GM13976 (cell line): ENCODE results near the gene TPRG1.

Experiments used
- DNase-seq: peaks from one replicate; pipeline ENCODE4 v3.0.0; 2012; ENCODE audit warnings: low spot score
- CTCF ChIP-seq: IDR thresholded peaks from 2 replicates; pipeline ENCODE4 v1.5.1; 2012; ENCODE audit warnings: borderline replicate concordance, mild to moderate bottlenecking; ENCODE audit not compliant: insufficient read depth; ENCODE audit errors: extremely low read depth, missing control alignments, control extremely low read depth
- in situ Hi-C: fragments of 300-500 bp; cut with MboI; formaldehyde crosslinking; loops from one replicate; pipeline ENCODE4 v1.12.0; 2022; ENCODE audit warnings: low sequenced_read_pairs, mixed read lengths, inconsistent platforms; ENCODE audit not compliant: unreplicated experiment

The TPRG1 gene

DNA sequence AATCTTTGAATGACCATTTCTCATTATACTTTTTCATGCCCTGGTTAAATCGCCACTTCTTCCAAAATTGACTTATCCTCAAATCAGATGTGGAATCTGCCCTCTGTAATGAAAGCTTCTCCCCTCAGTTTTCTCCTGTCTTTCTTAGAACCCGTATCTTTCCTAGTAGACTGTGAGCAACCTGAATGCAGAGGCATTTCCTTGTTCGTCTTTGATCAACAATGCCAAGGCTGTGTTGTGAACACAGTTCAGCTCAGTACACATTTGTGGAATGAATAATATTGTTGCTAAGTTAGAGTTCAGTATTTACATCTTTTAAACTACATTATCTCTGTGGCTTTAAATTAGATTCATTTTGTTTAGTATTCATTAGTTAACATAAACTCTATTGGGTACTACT, 123.3 kb downstream of the TPRG1 start:
- in situ Hi-C loops, result no loop called here
- TF ChIP-seq CTCF, result no peak
- DNase-seq, result no peak

DNA sequence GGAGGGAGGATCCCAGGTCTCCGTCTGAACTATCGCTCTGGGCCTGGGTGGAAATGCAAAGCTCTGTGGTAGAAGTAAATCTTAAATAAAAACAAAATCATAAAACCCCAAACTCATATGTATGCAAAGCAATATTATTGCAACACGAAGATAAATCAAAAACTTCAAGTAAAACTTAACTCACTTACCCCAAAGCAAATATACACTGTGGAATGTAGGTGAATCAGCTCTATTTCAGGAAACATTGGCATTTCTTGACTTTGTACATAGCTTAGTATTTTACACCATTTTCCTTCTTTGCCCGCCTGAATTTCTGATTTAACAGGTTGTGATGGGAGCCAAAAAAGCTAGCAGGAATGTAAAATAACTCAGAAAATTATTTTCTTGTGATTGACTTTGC, 126.2 kb downstream of the TPRG1 start:
- no peak for DNase-seq

DNA sequence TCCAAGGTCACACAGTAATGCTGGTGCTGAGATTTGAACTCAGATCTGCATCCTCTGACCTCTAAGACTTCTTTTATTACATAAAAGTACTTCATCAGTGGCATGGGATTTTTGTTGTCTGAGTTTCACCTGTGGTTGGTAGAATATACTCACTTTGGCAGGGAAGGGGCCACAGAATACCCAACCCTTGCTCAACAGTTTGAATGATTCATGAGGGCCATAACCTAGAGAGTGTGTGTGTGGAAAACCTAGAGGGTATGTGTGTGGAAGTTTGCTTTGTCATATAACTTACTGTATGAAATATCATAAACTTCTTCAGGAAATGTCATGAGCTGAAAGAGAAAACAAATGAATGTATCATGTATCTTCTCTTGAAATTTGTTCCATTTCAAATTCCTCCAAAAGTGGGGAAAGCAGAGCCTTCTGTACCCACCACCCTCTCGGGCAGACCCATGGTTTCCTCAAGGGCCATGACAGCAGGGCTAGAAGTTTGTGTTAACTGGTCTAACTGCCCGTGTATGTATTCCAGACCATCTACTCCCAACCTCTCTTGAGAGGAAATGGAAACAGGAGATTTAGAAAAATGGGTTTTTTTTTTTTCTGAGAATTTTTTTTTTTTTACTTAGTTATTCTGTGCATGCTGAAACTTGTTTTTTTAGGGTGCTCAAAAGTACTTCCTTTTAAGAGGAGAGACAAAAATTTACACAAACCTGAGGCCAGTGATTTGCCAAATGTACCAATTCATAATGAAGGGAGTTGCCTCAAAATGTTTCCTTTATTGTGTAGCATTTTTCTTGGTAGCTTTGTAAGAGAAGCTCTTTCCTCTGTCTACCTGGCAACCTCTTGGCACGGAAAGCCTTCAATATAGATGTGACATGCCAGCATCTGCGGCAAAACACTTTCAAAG, 127.0 kb downstream of the TPRG1 start:
- DNase-seq, result no peak
- no peak for TF ChIP-seq CTCF
- in situ Hi-C loops, result no loop called here

More for the DNA sequence above, 126.2 kb downstream of the TPRG1 start:
- in situ Hi-C loops, result no loop called here
- TF ChIP-seq CTCF, result no peak

- DNase-seq, result no peak
- in situ Hi-C loops, result no loop called here
- no peak for TF ChIP-seq CTCF
Measured at GRCh38 chr3:189300345-189300744, 128.6 kb downstream of the TPRG1 start.

GRCh38 chr3:189301479-189301878, 129.7 kb downstream of the TPRG1 start:
- DNase-seq, result no peak
- in situ Hi-C loops, result no loop called here
- TF ChIP-seq CTCF, result no peak

DNA sequence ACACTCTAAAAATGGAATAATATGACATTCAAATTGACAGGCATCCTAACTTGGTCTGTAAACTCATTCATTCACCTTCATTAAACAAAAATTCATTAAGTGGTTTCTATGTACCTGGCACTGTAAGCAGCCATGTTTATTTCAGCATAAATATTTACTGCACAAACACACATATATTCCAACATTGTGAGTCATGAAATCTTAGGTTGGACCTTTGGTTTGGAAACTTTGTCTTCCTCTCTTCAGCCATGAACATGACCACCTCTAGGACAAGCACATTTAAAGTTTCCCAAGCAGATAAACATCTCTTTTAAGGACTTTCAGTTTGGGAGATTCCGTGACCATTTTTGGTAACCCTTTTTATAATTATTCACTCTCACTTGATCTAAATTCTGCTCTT, 131.8 kb downstream of the TPRG1 start:
- in situ Hi-C loops, result no loop called here
- no peak for DNase-seq
- TF ChIP-seq CTCF, result no peak
